Caco-2 (cell line): ENCODE data around the gene C5orf15. TPM values are rescaled to one million over a fixed set of nuclear protein-coding genes. Genes with fewer than 3 reads are reported as not detected.

ENCODE experiments used
- BruUV-seq: library from RNA; stranded (reverse); fragments of 400-500 nt; replicated peaks from 2 replicates; lab custom pipeline; 2021; lab: Mats Ljungman, UMichigan
- CTCF ChIA-PET: fragments of 300-600 bp; sonication (Branson Sonifier 250); formaldehyde crosslinking; loops from one replicate; lab custom pipeline; 2022; ENCODE audit warnings: antibody characterized with exemption; lab: Charles Lee
- POLR2A ChIA-PET: fragments of 300-600 bp; sonication (Branson Sonifier 250); formaldehyde crosslinking; loops from one replicate; lab custom pipeline; 2022; ENCODE audit warnings: antibody characterized with exemption; lab: Charles Lee
- DNase-seq, 2 experiments: peaks; one replicate each; pipeline versions ENCODE4 v3.0.0 to v3.0.0-alpha.2; 2020 to 2022
- H3K27me3 ChIP-seq: replicated peaks from 2 replicates; pipeline ENCODE4 v1.6.0; 2011; ENCODE audit warnings: low read length; ENCODE audit not compliant: control insufficient read depth, insufficient read depth
- H3K36me3 ChIP-seq: 2 replicates; pipeline ENCODE4 v1.5.1; 2011; ENCODE audit warnings: low read length; ENCODE audit not compliant: control insufficient read depth, insufficient read depth
- H3K4me1 ChIP-seq: fragments of 250-450 bp; sonication (Bioruptor Pico); 2 replicates; pipeline ENCODE4 v1.5.1; 2020; ENCODE audit warnings: mild to moderate bottlenecking
- H3K4me3 ChIP-seq: 2 replicates; pipeline ENCODE4 v1.5.1; 2011; ENCODE audit warnings: low read depth, mild to moderate bottlenecking, control low read depth, low read length
- H3K9me3 ChIP-seq: fragments of 250-450 bp; sonication (Bioruptor Pico); 2 replicates; pipeline ENCODE4 v1.5.1; 2020; ENCODE audit warnings: mild to moderate bottlenecking, moderate library complexity
- H3K27ac Mint-ChIP-seq: one replicate; pipeline ENCODE4 v1.8.0; 2022; ENCODE audit warnings: mixed read lengths; ENCODE audit not compliant: unreplicated experiment
- H3K27me3 Mint-ChIP-seq: one replicate; pipeline ENCODE4 v1.8.0; 2022; ENCODE audit warnings: mixed read lengths; ENCODE audit not compliant: insufficient read depth, unreplicated experiment
- H3K36me3 Mint-ChIP-seq: one replicate; pipeline ENCODE4 v1.8.0; 2022; ENCODE audit warnings: mild to moderate bottlenecking, mixed read lengths; ENCODE audit not compliant: insufficient read depth, unreplicated experiment
- H3K4me1 Mint-ChIP-seq: one replicate; pipeline ENCODE4 v1.8.0; 2022; ENCODE audit warnings: low read depth, mixed read lengths; ENCODE audit not compliant: unreplicated experiment
- H3K4me3 Mint-ChIP-seq: one replicate; pipeline ENCODE4 v1.8.0; 2022; ENCODE audit warnings: mild to moderate bottlenecking, moderate library complexity, mixed read lengths; ENCODE audit not compliant: unreplicated experiment
- H3K9me3 Mint-ChIP-seq: one replicate; pipeline ENCODE4 v1.8.0; 2022; ENCODE audit warnings: mixed read lengths; ENCODE audit not compliant: unreplicated experiment
- intact Hi-C: fragments of 100-400 bp; cut with micrococcal nuclease; formaldehyde crosslinking; loops from one replicate; pipeline ENCODE4 v1.10.0; 2022; ENCODE audit not compliant: unreplicated experiment
- total RNA-seq: library from RNA; stranded (reverse); gene quantifications from 2 replicates; pipeline ENCODE4 v1.2.3, GENCODE V29; 2022
- TF ChIP-seq, protein P1 (sequence below), 2 experiments: fragments of 200-600 bp in 1 of 2; IDR thresholded peaks; 1 replicate in 1 of 2; 2 replicates in 1 of 2; pipeline versions ENCODE4 v1.5.1 to v1.8.0; 2011 to 2022; ENCODE audit warnings: antibody characterized with exemption in 1 of 2, control low read depth in 1 of 2, inconsistent platforms in 1 of 2, low read depth in 1 of 2, low read length in 1 of 2, mild to moderate bottlenecking in 1 of 2, moderate library complexity in 1 of 2; ENCODE audit not compliant: insufficient read depth in 1 of 2, severe bottlenecking in 1 of 2, unreplicated experiment in 1 of 2

Gene C5orf15
- total RNA-seq, 1 experiment from 2014 or later, result 35.6 TPM

DNA sequence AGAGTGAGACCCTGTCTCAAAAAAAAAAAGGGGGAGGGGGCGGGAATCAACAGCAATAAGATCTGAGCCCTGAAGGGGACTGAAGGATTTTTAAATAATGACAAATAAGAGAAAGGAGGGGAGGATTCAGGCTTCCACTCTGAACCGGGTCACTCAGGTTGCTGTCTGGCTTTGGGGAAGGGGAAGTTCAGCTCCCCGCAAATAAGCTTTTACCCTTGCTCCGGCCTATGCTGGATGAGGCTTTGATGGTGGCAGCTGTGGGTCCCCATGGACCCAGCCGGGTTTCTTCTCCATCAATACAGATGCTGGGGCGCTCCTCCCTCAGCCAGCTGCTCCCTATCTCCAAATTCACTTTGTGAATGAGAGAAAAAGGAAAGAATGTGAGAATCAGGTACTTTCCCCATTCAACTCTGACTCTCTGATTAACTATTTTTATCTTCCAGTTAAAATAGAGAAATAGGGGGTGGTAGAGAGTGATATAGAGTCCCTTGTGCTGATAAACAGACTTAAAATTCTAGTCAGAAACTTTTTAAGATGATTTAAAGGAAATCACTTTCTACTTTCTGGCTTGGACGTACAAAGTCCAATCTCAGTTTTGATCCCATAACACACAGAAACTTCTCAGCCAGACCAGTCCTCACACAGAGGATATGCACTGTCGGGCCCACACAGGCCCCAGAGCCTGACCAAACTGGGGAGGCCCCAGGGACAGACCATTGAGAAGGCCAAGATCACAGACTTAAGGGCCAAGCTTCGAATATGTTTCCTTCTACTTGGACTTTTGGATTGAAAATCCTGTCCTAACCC lies 39.6 kb downstream of the C5orf15 start:
- no peaks in the 10 kb centered on the region; the same call in 1 of the 2 replicates for H3K36me3 ChIP-seq
- ChIA-PET POLR2A (no interaction called here), CTCF (interaction anchor here (0.8 kb wide), 1 partner anchor 505 kb away, joined by 3 read pairs; no protein-coding TSS in a partner anchor)
- H3K27me3 Mint-ChIP-seq, result peaks cover under 1% of the 10 kb centered on the region
- intact Hi-C loops, result no loop called here
- no peaks in the 10 kb centered on the region for H3K9me3 Mint-ChIP-seq
- no peak overlapping the region for H3K27ac Mint-ChIP-seq
- peaks cover 10% of the 10 kb centered on the region for H3K4me1 Mint-ChIP-seq
- H3K27me3 ChIP-seq, result no peaks in the 10 kb centered on the region
- H3K4me1 ChIP-seq, result peaks cover 29% of the 10 kb centered on the region
- TF ChIP-seq, protein P1, sequence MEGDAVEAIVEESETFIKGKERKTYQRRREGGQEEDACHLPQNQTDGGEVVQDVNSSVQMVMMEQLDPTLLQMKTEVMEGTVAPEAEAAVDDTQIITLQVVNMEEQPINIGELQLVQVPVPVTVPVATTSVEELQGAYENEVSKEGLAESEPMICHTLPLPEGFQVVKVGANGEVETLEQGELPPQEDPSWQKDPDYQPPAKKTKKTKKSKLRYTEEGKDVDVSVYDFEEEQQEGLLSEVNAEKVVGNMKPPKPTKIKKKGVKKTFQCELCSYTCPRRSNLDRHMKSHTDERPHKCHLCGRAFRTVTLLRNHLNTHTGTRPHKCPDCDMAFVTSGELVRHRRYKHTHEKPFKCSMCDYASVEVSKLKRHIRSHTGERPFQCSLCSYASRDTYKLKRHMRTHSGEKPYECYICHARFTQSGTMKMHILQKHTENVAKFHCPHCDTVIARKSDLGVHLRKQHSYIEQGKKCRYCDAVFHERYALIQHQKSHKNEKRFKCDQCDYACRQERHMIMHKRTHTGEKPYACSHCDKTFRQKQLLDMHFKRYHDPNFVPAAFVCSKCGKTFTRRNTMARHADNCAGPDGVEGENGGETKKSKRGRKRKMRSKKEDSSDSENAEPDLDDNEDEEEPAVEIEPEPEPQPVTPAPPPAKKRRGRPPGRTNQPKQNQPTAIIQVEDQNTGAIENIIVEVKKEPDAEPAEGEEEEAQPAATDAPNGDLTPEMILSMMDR (IDR thresholded peaks at IDR 0.05; ENCODE audit: insufficient read depth in 1 of 2, low read depth in 1 of 2, low read length in 1 of 2, severe bottlenecking in 1 of 2, unreplicated experiment in 1 of 2), result no peak
- H3K4me3 ChIP-seq, result no peak overlapping the region
- no peaks in the 10 kb centered on the region for H3K9me3 ChIP-seq
- no TSS peak for BruUV-seq
- DNase-seq, result no peak
- H3K36me3 Mint-ChIP-seq, result no peaks in the 10 kb centered on the region
- no peak overlapping the region for H3K4me3 Mint-ChIP-seq

DNA sequence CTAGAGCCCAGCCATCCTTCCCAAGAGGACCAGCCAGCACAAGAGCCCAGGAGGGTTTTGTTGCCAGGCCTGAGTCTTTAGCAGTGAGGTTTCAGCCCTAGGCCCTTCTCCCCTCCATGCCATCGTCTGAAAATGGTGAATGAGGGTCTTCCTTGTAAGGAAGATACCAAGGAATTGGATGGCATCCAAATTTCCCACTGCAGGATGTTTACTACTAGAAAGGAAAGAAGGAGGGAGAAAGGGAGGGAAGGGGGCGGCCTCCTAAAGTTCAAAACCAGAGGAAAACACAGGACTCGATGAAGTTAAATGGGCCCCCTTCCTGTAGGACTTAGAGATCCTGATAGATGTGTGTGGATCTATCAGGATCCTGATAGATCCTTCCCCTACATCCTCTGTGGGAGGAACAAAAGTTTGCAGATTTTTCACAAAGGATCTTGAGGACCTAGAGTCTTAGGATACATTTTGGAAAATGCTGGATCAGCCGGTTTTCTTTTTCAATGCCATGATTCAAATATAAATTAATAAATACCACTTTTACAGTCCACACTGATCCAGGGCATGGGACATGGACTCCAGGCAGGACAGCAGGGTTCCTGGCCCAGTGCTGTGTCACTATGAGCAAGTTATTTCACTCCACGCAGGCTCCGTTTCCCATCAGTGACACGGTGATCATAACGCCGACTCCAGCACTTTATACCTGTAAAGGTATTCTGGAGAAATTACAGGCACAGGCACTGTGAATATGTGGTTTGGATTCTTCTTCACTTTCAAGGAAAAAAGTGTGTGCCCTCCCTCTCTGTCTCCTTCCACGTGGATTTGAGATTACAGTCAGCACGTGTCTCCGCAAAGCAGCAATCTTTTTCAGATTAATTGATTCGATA lies 40.9 kb downstream of the C5orf15 start:
- BruUV-seq, result no TSS peak
- H3K27ac Mint-ChIP-seq, result no peak overlapping the region
- Histone ChIP-seq H3K27me3 (no peaks in the 10 kb centered on the region), H3K36me3 (no peaks in the 10 kb centered on the region; the same call in 1 of the 2 replicates), H3K4me1 (peaks cover 29% of the 10 kb centered on the region), H3K4me3 (no peak overlapping the region), H3K9me3 (no peaks in the 10 kb centered on the region)
- H3K9me3 Mint-ChIP-seq, result no peaks in the 10 kb centered on the region
- H3K4me1 Mint-ChIP-seq, result peaks cover 10% of the 10 kb centered on the region
- no peaks in the 10 kb centered on the region for H3K36me3 Mint-ChIP-seq
- intact Hi-C loops, result no loop called here
- DNase-seq, result no peak
- TF ChIP-seq, protein P1 (IDR thresholded peaks at IDR 0.05; ENCODE audit: insufficient read depth in 1 of 2, low read depth in 1 of 2, low read length in 1 of 2, severe bottlenecking in 1 of 2, unreplicated experiment in 1 of 2), result no peak
- peaks cover 3% of the 10 kb centered on the region for H3K27me3 Mint-ChIP-seq
- H3K4me3 Mint-ChIP-seq, result no peak overlapping the region
- CTCF ChIA-PET, result no interaction called here
- POLR2A ChIA-PET, result no interaction called here
